ENCODE measurements around the gene PRDM7. TPM values are rescaled to one million over a fixed set of nuclear protein-coding genes. Genes with fewer than 3 reads are reported as not detected.

Gene PRDM7
- total and polyA plus RNA-seq, 2 donors from 2014 or later: not detected

DNA sequence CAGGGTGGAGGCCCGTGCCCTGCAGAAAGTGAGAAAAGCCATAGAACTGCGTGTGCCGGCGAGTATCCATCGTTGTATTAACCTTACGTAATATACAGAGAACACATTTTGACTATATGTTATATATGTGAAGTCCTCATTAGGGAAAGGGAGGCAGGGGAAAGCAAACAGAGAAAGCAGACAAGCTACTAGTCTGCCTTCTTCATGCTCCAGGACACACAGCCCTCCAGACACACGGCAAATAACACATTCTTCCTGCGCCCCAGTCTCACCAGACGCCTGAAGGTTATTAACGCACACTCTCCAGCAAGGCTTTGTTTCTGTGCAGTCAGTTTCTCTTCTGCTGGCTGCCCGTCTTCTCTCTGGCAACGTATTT is 28.8 kb downstream of the PRDM7 start:
- peaks cover 0 to 13% (median 0%) of the 10 kb centered on the region in 3 donors for H3K4me1 ChIP-seq (ENCODE audit: control insufficient read depth in 2 of 3, insufficient read depth in 2 of 3, low read depth in 1 of 3, low read length in 3 of 3)
- DNase-seq: peak in 3 of 5 donors; percentile 17 to 47 (median 37)
- peak overlapping the region in 1 of 3 donors; percentile 25 for H3K4me3 ChIP-seq (ENCODE audit: low read length in 3 of 3)
- peaks cover 0 to 2% (median 0%) of the 10 kb centered on the region in 3 donors for H3K36me3 ChIP-seq (ENCODE audit: control insufficient read depth in 2 of 3, insufficient read depth in 3 of 3, low read length in 3 of 3)
- H3K9me3 ChIP-seq (ENCODE audit: control insufficient read depth in 2 of 3, insufficient read depth in 1 of 3, low read length in 3 of 3): peaks cover 0 to 3% (median 0%) of the 10 kb centered on the region in 3 donors
- TF ChIP-seq, protein P1, sequence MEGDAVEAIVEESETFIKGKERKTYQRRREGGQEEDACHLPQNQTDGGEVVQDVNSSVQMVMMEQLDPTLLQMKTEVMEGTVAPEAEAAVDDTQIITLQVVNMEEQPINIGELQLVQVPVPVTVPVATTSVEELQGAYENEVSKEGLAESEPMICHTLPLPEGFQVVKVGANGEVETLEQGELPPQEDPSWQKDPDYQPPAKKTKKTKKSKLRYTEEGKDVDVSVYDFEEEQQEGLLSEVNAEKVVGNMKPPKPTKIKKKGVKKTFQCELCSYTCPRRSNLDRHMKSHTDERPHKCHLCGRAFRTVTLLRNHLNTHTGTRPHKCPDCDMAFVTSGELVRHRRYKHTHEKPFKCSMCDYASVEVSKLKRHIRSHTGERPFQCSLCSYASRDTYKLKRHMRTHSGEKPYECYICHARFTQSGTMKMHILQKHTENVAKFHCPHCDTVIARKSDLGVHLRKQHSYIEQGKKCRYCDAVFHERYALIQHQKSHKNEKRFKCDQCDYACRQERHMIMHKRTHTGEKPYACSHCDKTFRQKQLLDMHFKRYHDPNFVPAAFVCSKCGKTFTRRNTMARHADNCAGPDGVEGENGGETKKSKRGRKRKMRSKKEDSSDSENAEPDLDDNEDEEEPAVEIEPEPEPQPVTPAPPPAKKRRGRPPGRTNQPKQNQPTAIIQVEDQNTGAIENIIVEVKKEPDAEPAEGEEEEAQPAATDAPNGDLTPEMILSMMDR (IDR thresholded peaks at IDR 0.05; ENCODE audit: borderline replicate concordance, extremely low read depth, insufficient read depth): no peak
- no peak overlapping the region for H3K9ac ChIP-seq (ENCODE audit: low read length in 3 of 3)
- intact Hi-C loops (cut with DNase I): no loop called here
- H3K27ac ChIP-seq (ENCODE audit: low read depth in 2 of 2, low read length in 2 of 2): no peak overlapping the region
- no peak for FAIRE-seq
- H3K27me3 ChIP-seq (ENCODE audit: control insufficient read depth, insufficient read depth, low read length): no peaks in the 10 kb centered on the region

DNA sequence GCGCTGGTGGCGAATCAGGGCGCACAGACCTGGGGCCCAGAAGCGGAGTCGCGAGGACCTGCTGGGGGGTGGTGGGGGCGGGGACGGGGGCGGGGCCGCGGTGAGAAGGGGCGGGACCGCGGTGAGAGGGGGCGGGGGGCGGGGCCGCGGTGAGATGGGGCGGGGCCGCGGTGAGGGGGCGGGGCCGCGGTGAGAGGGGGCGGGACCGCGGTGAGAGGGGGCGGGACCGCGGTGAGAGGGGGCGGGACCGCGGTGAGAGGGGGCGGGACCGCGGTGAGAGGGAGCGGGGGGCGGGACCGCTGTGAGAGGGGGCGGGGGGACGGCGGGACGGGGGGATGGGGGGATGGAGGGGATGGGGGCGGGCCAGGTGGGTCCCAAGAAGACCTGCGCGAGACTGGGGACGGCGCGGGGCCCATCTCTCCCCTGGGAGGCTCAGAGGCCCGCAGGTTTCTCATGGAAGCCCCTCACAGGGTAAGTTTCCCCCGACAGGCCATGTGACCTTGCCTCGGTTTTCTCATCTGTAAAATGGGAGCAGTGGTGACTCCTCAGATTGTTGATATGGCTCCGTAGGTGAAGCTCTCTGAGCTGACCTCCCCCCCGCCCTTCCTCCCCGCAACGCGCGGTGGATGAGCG is 29.3 kb downstream of the PRDM7 start:
- H3K36me3 ChIP-seq (ENCODE audit: control insufficient read depth in 2 of 3, insufficient read depth in 3 of 3, low read length in 3 of 3): peaks cover 0 to 5% (median 3%) of the 10 kb centered on the region in 3 donors
- TF ChIP-seq, protein P1 (IDR thresholded peaks at IDR 0.05; ENCODE audit: borderline replicate concordance, extremely low read depth, insufficient read depth): no peak
- peak overlapping the region in 1 of 3 donors; percentile 25 for H3K4me3 ChIP-seq (ENCODE audit: low read length in 3 of 3)
- H3K27ac ChIP-seq (ENCODE audit: low read depth in 2 of 2, low read length in 2 of 2): peak overlapping the region in 1 of 2 donors; percentile 80
- no peaks in the 10 kb centered on the region for H3K9me3 ChIP-seq (ENCODE audit: control insufficient read depth in 2 of 3, insufficient read depth in 1 of 3, low read length in 3 of 3)
- intact Hi-C loops (cut with DNase I): no loop called here
- DNase-seq (peak in 1 of 5 donors; percentile 85), FAIRE-seq (no peak)
- H3K9ac ChIP-seq (ENCODE audit: low read length in 3 of 3): no peak overlapping the region
- peaks cover 0 to 13% (median 0%) of the 10 kb centered on the region in 3 donors for H3K4me1 ChIP-seq (ENCODE audit: control insufficient read depth in 2 of 3, insufficient read depth in 2 of 3, low read depth in 1 of 3, low read length in 3 of 3)
- no peaks in the 10 kb centered on the region for H3K27me3 ChIP-seq (ENCODE audit: control insufficient read depth, insufficient read depth, low read length)

DNA sequence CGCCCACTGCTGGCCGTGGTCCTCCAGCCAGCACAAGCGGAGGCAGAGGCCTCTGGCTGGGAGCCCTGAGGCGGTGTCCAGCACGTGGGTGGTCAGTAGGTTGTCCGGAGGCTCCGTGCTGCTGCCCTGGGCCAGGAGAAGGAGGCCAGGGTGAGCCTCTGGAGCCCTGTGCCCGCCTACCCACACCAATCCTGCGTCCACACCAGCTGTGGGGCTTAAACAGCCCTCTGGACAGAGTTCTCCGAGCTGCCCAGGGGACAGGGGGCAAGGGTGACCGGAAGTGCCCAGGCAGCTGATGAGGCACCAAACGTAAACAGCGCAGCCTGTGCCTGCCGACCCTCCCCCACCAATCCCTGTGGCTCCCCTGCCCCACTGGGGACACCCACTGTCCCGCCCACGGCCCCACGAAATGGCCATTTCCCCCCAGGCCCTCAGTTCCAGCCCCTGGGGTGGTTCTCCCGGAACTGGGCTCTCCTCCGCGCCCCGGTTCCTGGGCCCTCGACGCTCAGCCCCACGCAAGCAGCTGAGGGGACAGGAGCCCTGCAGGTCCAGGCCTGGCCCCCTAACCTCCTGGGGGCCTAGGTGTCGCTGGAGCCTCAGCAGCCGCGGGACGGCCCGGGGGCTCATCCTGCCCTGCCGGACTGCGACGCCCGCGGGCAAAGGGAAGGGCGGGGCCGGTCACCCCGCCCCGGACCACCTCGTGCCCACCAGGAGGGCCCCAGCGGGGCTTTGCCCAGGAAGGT is 30.0 kb downstream of the PRDM7 start:
- H3K9me3 ChIP-seq (ENCODE audit: control insufficient read depth in 2 of 3, insufficient read depth in 1 of 3, low read length in 3 of 3): no peaks in the 10 kb centered on the region
- DNase-seq (peak; percentile 41 to 92 (median 88)), FAIRE-seq (no peak)
- H3K27me3 ChIP-seq (ENCODE audit: control insufficient read depth, insufficient read depth, low read length): no peaks in the 10 kb centered on the region
- peaks cover 0 to 7% (median 5%) of the 10 kb centered on the region in 3 donors for H3K36me3 ChIP-seq (ENCODE audit: control insufficient read depth in 2 of 3, insufficient read depth in 3 of 3, low read length in 3 of 3)
- peaks cover 0 to 13% (median 0%) of the 10 kb centered on the region in 3 donors for H3K4me1 ChIP-seq (ENCODE audit: control insufficient read depth in 2 of 3, insufficient read depth in 2 of 3, low read depth in 1 of 3, low read length in 3 of 3)
- H3K27ac ChIP-seq (ENCODE audit: low read depth in 2 of 2, low read length in 2 of 2): peak overlapping the region; percentile 47 to 80
- TF ChIP-seq, protein P1 (IDR thresholded peaks at IDR 0.05; ENCODE audit: borderline replicate concordance, extremely low read depth, insufficient read depth): no peak
- peak overlapping the region; percentile 11 to 55 (median 38) for H3K4me3 ChIP-seq (ENCODE audit: low read length in 3 of 3)
- peak overlapping the region in 1 of 3 donors; percentile 6 for H3K9ac ChIP-seq (ENCODE audit: low read length in 3 of 3)
- intact Hi-C loops (cut with DNase I): no loop called here
